Stomach (tissue), 4 donors: Measurements from ENCODE around the gene C5orf24.

Experiments used
- CTCF ChIP-seq, 7 experiments: fragments of 450-650 bp in 4 of 7; fragments of 200-600 bp in 3 of 7; sonication (generic) in 3 of 7; IDR thresholded peaks; one replicate each; pipeline ENCODE4 v1.5.1; 2016 to 2019; ENCODE audit warnings: antibody characterized with exemption in 7 of 7, control low read depth in 2 of 7, mild to moderate bottlenecking in 1 of 7
- EP300 ChIP-seq: sonication (generic); formaldehyde crosslinking; IDR thresholded peaks from one replicate; pipeline ENCODE4 v1.6.1; 2017; ENCODE audit warnings: antibody characterized with exemption
- POLR2A ChIP-seq, 4 donors: fragments of 450-650 bp; IDR thresholded peaks; one replicate each; pipeline ENCODE4 v1.6.1; 2016; ENCODE audit warnings: antibody characterized with exemption in 4 of 4, control low read depth in 2 of 4, mild to moderate bottlenecking in 1 of 4, moderate library complexity in 1 of 4
- POLR2AphosphoS5 ChIP-seq, 3 donors: sonication (generic); formaldehyde crosslinking; IDR thresholded peaks; one replicate each; pipeline ENCODE4 v1.6.1; 2016; ENCODE audit warnings: antibody characterized with exemption in 3 of 3

- TF ChIP-seq POLR2AphosphoS5 (IDR thresholded peaks at IDR 0.05) (peak; percentile 92 to 98 (median 98)), CTCF (IDR thresholded peaks at IDR 0.05) (no peak), POLR2A (IDR thresholded peaks at IDR 0.05) (peak in 2 of 4 donors; percentile 51 to 88), EP300 (no peak)
Observed at GRCh38 chr5:134845852-134846640, at the start of gene C5orf24.
